Omental fat pad (tissue), 4 donors: ENCODE results near the gene ST7L. TPM values are rescaled to one million over a fixed set of nuclear protein-coding genes. Genes with fewer than 3 reads are reported as not detected.

Experiments used
- ATAC-seq: fragments of 150-250 bp; one replicate; pipeline ENCODE4 v1.9.1; 2016; ENCODE audit warnings: mild to moderate bottlenecking, moderate library complexity; ENCODE audit not compliant: low FRiP score
- DNase-seq: peaks from one replicate; pipeline ENCODE4 v3.0.0-alpha.2; 2019; ENCODE audit warnings: low spot score
- small RNA-seq: library from RNA; depleted of rRNA; stranded (forward); fragments of <200 nt; gene quantifications from one replicate; pipeline ENCODE3, GENCODE V24; 2016
- total RNA-seq, 4 donors: library from RNA; depleted of rRNA; stranded (reverse); fragments of >200 nt; gene quantifications; one replicate each; pipeline ENCODE4 v1.1.0, GENCODE V29; 2016
- TF ChIP-seq, protein P1 (sequence below), 3 donors: fragments of 450-650 bp; IDR thresholded peaks; one replicate each; pipeline ENCODE4 v1.5.1; 2016 to 2017; ENCODE audit warnings: antibody characterized with exemption in 3 of 3, mild to moderate bottlenecking in 3 of 3, moderate library complexity in 2 of 3

Gene ST7L
- total RNA-seq, 4 donors from 2014 or later = 19.4 to 29.2 (median 28.2) TPM

DNA sequence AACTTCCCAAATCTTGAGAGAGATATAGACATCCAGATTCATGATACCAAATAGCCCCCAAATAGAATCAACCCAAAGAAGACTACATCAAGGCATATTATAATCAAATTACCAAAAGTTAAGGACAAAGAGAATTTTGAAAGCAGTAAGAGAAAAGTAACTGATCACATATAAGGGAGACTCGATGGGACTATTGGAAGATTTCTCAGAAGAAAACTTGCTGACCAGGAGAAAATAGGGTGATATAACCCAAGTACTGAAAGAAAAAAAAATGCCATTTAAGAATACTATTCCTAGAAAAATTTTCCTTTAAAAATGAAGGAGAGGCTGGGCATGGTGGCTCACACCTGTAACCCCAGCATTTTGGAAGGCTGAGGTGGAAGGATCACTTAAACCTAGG, 140.6 kb downstream of the ST7L start:
- ATAC-seq (no peak), DNase-seq (no peak)
- TF ChIP-seq, protein P1, sequence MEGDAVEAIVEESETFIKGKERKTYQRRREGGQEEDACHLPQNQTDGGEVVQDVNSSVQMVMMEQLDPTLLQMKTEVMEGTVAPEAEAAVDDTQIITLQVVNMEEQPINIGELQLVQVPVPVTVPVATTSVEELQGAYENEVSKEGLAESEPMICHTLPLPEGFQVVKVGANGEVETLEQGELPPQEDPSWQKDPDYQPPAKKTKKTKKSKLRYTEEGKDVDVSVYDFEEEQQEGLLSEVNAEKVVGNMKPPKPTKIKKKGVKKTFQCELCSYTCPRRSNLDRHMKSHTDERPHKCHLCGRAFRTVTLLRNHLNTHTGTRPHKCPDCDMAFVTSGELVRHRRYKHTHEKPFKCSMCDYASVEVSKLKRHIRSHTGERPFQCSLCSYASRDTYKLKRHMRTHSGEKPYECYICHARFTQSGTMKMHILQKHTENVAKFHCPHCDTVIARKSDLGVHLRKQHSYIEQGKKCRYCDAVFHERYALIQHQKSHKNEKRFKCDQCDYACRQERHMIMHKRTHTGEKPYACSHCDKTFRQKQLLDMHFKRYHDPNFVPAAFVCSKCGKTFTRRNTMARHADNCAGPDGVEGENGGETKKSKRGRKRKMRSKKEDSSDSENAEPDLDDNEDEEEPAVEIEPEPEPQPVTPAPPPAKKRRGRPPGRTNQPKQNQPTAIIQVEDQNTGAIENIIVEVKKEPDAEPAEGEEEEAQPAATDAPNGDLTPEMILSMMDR (IDR thresholded peaks at IDR 0.05) = no peak

DNA sequence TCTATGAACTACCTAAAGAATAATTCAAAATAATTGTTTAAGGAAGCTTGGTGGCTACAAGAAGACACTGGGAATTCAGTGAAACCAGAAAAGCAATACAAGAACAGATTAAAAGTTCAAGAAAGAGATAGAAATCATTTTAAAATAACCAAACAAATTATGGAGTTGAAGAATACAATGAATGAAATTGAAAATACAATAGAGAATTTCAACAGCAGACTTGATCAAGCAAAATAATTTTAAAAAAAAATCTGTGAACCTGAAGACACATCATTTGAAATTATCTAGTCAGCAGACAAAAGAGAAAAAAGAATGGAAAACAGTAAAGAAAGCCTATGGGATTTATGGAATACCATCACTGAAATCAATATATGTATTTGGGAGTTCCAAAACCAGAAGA, 141.4 kb downstream of the ST7L start:
- DNase-seq (no peak), ATAC-seq (no peak)
- TF ChIP-seq, protein P1 (IDR thresholded peaks at IDR 0.05) = no peak

Small RNA genes lying within 50 kb of the gene (small RNA-seq; reads per million reads assigned to genes)
- not detected for gene RNU7-70P

Other genes starting within 250 kb of the ST7L start
- gene CTTNBP2NL, start 222.9 kb downstream of the ST7L start, total RNA-seq = 10 to 100 TPM; 23.0 to 58.3 (median 31.5) TPM
- gene WNT2B, start 110.2 kb downstream of the ST7L start, total RNA-seq = 10 to 100 TPM in 3 of 4 donors, 1 to 10 TPM in 1; 5.0 to 14.3 (median 11.9) TPM
- gene CAPZA1, start 691 bp upstream of the ST7L start, total RNA-seq = 100 to 1,000 TPM; 131 to 236 (median 159) TPM
- gene MOV10, start 55.5 kb upstream of the ST7L start, total RNA-seq = 10 to 100 TPM; 21.7 to 47.1 (median 36.1) TPM
- 100 to 1,000 TPM; 219 to 307 (median 299) TPM for gene RHOC, start 88.0 kb upstream of the ST7L start, total RNA-seq
- gene PPM1J, start 96.2 kb upstream of the ST7L start, total RNA-seq = 1 to 10 TPM in 3 of 4 donors, under 1 TPM in 1; 0.63 to 1.7 (median 1.5) TPM